HCT116 (cell line): ENCODE data around the gene CLEC16A. TPM values are rescaled to one million over a fixed set of nuclear protein-coding genes. Genes with fewer than 3 reads are reported as not detected.

Source experiments
- ATAC-seq: fragments of 200-7000 bp; cut with Tn5 transposase; 2 replicates; pipeline ENCODE4 v1.9.1; 2020; ENCODE audit warnings: mild to moderate bottlenecking, moderate library complexity
- BruUV-seq: library from RNA; stranded (reverse); fragments of 400-500 nt; replicated peaks from 2 replicates; lab custom pipeline; 2021; lab: Mats Ljungman, UMichigan
- CTCF ChIA-PET: fragments of 300-600 bp; sonication (Branson Sonifier 250); formaldehyde crosslinking; loops from one replicate; lab custom pipeline; 2021; ENCODE audit warnings: antibody characterized with exemption; lab: Charles Lee
- POLR2A ChIA-PET: fragments of 300-600, 350-600 bp; sonication (Branson Sonifier 250); formaldehyde crosslinking; loops from one replicate; lab custom pipeline; 2021; ENCODE audit warnings: antibody characterized with exemption; lab: Charles Lee
- RAD21 ChIA-PET, 2 experiments: fragments of 300-600 bp; sonication (Branson Sonifier 250); formaldehyde crosslinking; loops; one replicate each; lab custom pipeline; 2023; ENCODE audit warnings: low total read pairs in 2 of 2; ENCODE audit not compliant: uncharacterized antibody in 2 of 2, unreplicated experiment in 2 of 2, low non-redundant PET in 1 of 2; lab: Charles Lee
- DNase-seq: peaks from one replicate; pipeline ENCODE4 v3.0.0-alpha.2; 2010; ENCODE audit warnings: low read depth, low spot score
- H2AFZ ChIP-seq: fragments of 200-600 bp; shearing (Covaris generic), sonication (generic); 2 replicates; pipeline ENCODE4 v1.6.1; 2017; ENCODE audit warnings: low read depth, mixed run types, mixed read lengths, antibody characterized with exemption, low read length; ENCODE audit not compliant: poor library complexity, severe bottlenecking
- H3K27ac ChIP-seq: 2 replicates; pipeline ENCODE4 v1.5.1; 2012; ENCODE audit warnings: low read depth, low read length
- H3K27me3 ChIP-seq: fragments of 200-600 bp; sonication (generic); 2 replicates; pipeline ENCODE4 v1.6.1; 2016; ENCODE audit warnings: mixed run types, low read length, mixed read lengths; ENCODE audit not compliant: insufficient read depth
- H3K36me3 ChIP-seq, 2 experiments: fragments of 200-500 bp in 1 of 2; fragments of 200-600 bp in 1 of 2; sonication (Bioruptor generic) in 1 of 2; sonication (generic) in 1 of 2; 2 replicates each; pipeline versions ENCODE4 v1.5.1 to v1.6.1; 2014 to 2016; ENCODE audit warnings: low read length in 2 of 2, inconsistent platforms in 1 of 2, mixed read lengths in 1 of 2, mixed run types in 1 of 2; ENCODE audit not compliant: insufficient read depth in 2 of 2, control insufficient read depth in 1 of 2
- H3K4me1 ChIP-seq, 2 experiments: fragments of 200-600 bp in 1 of 2; sonication (generic) in 1 of 2; 2 replicates each; pipeline versions ENCODE4 v1.5.1 to v1.6.1; 2012 to 2017; ENCODE audit warnings: low read length in 2 of 2, inconsistent platforms in 1 of 2, mild to moderate bottlenecking in 1 of 2, mixed read lengths in 1 of 2, mixed run types in 1 of 2, moderate library complexity in 1 of 2; ENCODE audit not compliant: insufficient read depth in 2 of 2, control insufficient read depth in 1 of 2
- H3K4me2 ChIP-seq: fragments of 200-600 bp; sonication (generic); 2 replicates; pipeline ENCODE4 v1.6.1; 2017; ENCODE audit warnings: mixed run types, low read length, mixed read lengths
- H3K4me3 ChIP-seq, 2 experiments: fragments of 200-600 bp in 1 of 2; sonication (generic) in 1 of 2; replicated peaks in 1 of 2; 2 replicates each; pipeline ENCODE4 v1.5.1; 2011 to 2016; ENCODE audit warnings: low read length in 2 of 2, control low read depth in 1 of 2, low read depth in 1 of 2, mild to moderate bottlenecking in 1 of 2, mixed read lengths in 1 of 2, mixed run types in 1 of 2
- H3K79me2 ChIP-seq: fragments of 200-600 bp; sonication (generic); 2 replicates; pipeline ENCODE4 v1.6.1; 2017; ENCODE audit warnings: mild to moderate bottlenecking, mixed run types, low read length, moderate library complexity, mixed read lengths; ENCODE audit not compliant: insufficient read depth
- H3K9ac ChIP-seq: fragments of 200-600 bp; sonication (generic); 2 replicates; pipeline ENCODE4 v1.6.1; 2016; ENCODE audit warnings: low read length, mixed read lengths
- H3K9me2 ChIP-seq: fragments of 200-600 bp; sonication (generic), shearing (Covaris generic); 2 replicates; pipeline ENCODE4 v1.6.1; 2017; ENCODE audit warnings: mixed run types, mild to moderate bottlenecking, moderate library complexity; ENCODE audit not compliant: insufficient read depth
- H3K9me3 ChIP-seq, 2 experiments: fragments of 200-500 bp in 1 of 2; fragments of 200-600 bp in 1 of 2; sonication (Bioruptor generic) in 1 of 2; sonication (generic) in 1 of 2; 2 replicates each; pipeline ENCODE4 v1.6.1; 2014 to 2017; ENCODE audit warnings: low read length in 2 of 2, mixed read lengths in 2 of 2, inconsistent platforms in 1 of 2, low read depth in 1 of 2, mild to moderate bottlenecking in 1 of 2, mixed run types in 1 of 2, moderate library complexity in 1 of 2; ENCODE audit not compliant: control insufficient read depth in 1 of 2, insufficient read depth in 1 of 2
- H4K20me1 ChIP-seq: fragments of 200-600 bp; sonication (generic), shearing (Covaris generic); 2 replicates; pipeline ENCODE4 v1.6.1; 2017; ENCODE audit warnings: mixed run types, mild to moderate bottlenecking, moderate library complexity; ENCODE audit not compliant: insufficient read depth
- CEBPB ChIP-seq: IDR thresholded peaks from 2 replicates; pipeline ENCODE4 v1.6.1; 2012; ENCODE audit warnings: low read depth
- EZH2 ChIP-seq: fragments of 200-600 bp; sonication (generic); IDR thresholded peaks from 2 replicates; pipeline ENCODE4 v1.6.1; 2017; ENCODE audit warnings: antibody characterized with exemption, mixed run types
- MAX ChIP-seq: IDR thresholded peaks from 2 replicates; pipeline ENCODE4 v1.6.1; 2012
- RAD21 ChIP-seq: IDR thresholded peaks from 2 replicates; pipeline ENCODE4 v1.6.1; 2012; ENCODE audit warnings: low read depth, mild to moderate bottlenecking
- SIN3A ChIP-seq: IDR thresholded peaks from 2 replicates; pipeline ENCODE4 v1.6.1; 2012; ENCODE audit warnings: low read depth
- SP1 ChIP-seq: IDR thresholded peaks from 2 replicates; pipeline ENCODE4 v1.6.1; 2012; ENCODE audit warnings: low read depth
- SRF ChIP-seq: IDR thresholded peaks from 2 replicates; pipeline ENCODE4 v1.6.1; 2012; ENCODE audit warnings: low read depth
- TCF7L2 ChIP-seq: IDR thresholded peaks from 2 replicates; pipeline ENCODE4 v1.7.0; 2011; ENCODE audit warnings: borderline replicate concordance, inconsistent platforms; ENCODE audit not compliant: insufficient read depth, insufficient read length; ENCODE audit errors: extremely low read depth
- ZBTB33 ChIP-seq: IDR thresholded peaks from 2 replicates; pipeline ENCODE4 v1.6.1; 2011; ENCODE audit warnings: mild to moderate bottlenecking, low read length, moderate library complexity; ENCODE audit not compliant: insufficient replicate concordance; ENCODE audit errors: extremely low read depth
- intact Hi-C: fragments of 100-400 bp; cut with micrococcal nuclease; formaldehyde crosslinking; loops from 2 replicates; pipeline ENCODE4 v1.10.0; 2022
- total RNA-seq: library from RNA; stranded (reverse); gene quantifications from one replicate; pipeline ENCODE4 v1.2.1, GENCODE V29; 2021; ENCODE audit not compliant: unreplicated experiment
- TF ChIP-seq, protein P1 (sequence below): IDR thresholded peaks from 2 replicates; pipeline ENCODE4 v1.6.1; 2012; ENCODE audit warnings: low read depth

CLEC16A gene
- total RNA-seq, 1 experiment from 2014 or later: 18.0 TPM

DNA sequence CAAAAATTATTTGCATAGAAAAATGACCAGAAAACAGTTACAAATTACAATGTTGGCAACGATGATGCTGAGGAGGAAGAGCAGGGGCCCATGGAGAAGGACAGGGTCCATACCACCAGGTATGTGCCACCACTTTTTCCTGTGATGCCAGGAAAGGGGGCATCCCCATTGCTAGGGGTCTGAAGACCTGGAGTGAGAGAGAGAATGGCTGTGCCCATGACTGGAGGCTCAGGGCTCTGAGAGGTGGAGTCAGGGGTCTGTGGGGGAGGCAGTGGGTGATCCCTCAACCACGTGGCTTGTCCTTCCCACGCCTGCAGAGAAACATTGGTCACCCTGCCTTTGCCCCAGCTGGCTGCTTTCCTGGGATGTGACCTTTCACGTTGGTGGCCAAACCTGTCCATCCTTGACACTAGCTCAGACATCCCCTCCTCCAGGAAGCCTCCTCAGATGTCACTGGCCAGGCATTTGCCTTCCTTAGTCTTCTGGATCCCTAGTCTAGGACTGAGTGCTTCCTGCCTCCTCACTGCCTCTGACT is 260.2 kb downstream of the CLEC16A start (continued):
- no peak for TF ChIP-seq ZBTB33
- TF ChIP-seq TCF7L2: no peak
- no peak for TF ChIP-seq RAD21
- no peak for TF ChIP-seq SP1
- TF ChIP-seq, all 23 proteins: peak for 0

GRCh38 chr16:11205065-11205699 is 260.8 kb downstream of the CLEC16A start:
- no peak overlapping the region for H3K4me2 ChIP-seq

More at GRCh38 chr16:11205065-11205699, 260.8 kb downstream of the CLEC16A start:
- Histone ChIP-seq H3K27ac (no peak overlapping the region), H2AFZ (no peak overlapping the region), H3K4me1 (peaks cover 26 to 39% of the 10 kb centered on the region in 2 experiments), H3K9ac (no peak overlapping the region), H3K27me3 (no peaks in the 10 kb centered on the region), H3K9me2 (no peaks in the 10 kb centered on the region), H4K20me1 (no peaks in the 10 kb centered on the region), H3K79me2 (no peaks in the 10 kb centered on the region), H3K36me3 (no peaks in the 10 kb centered on the region), H3K4me3 (no peak overlapping the region), H3K9me3 (peaks cover 0 to 17% of the 10 kb centered on the region in 2 experiments; a peak in 1 of 4 replicates)
- intact Hi-C loops: no loop called here
- ATAC-seq: no peak
- no peak for DNase-seq
- POLR2A ChIA-PET: interaction anchor here (1.5 kb wide), 1 partner anchor 51 kb away, joined by 6 read pairs; the partner anchor contains the start of gene SOCS1
- CTCF ChIA-PET: no interaction called here
- TF ChIP-seq SP1 (no peak), MAX (no peak), SRF (no peak), TCF7L2 (no peak), CEBPB (no peak), EZH2 (no peak), SIN3A (no peak), RAD21 (no peak)
- TF ChIP-seq, protein P1, sequence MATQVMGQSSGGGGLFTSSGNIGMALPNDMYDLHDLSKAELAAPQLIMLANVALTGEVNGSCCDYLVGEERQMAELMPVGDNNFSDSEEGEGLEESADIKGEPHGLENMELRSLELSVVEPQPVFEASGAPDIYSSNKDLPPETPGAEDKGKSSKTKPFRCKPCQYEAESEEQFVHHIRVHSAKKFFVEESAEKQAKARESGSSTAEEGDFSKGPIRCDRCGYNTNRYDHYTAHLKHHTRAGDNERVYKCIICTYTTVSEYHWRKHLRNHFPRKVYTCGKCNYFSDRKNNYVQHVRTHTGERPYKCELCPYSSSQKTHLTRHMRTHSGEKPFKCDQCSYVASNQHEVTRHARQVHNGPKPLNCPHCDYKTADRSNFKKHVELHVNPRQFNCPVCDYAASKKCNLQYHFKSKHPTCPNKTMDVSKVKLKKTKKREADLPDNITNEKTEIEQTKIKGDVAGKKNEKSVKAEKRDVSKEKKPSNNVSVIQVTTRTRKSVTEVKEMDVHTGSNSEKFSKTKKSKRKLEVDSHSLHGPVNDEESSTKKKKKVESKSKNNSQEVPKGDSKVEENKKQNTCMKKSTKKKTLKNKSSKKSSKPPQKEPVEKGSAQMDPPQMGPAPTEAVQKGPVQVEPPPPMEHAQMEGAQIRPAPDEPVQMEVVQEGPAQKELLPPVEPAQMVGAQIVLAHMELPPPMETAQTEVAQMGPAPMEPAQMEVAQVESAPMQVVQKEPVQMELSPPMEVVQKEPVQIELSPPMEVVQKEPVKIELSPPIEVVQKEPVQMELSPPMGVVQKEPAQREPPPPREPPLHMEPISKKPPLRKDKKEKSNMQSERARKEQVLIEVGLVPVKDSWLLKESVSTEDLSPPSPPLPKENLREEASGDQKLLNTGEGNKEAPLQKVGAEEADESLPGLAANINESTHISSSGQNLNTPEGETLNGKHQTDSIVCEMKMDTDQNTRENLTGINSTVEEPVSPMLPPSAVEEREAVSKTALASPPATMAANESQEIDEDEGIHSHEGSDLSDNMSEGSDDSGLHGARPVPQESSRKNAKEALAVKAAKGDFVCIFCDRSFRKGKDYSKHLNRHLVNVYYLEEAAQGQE: no peak
- no TSS peak for BruUV-seq
- RAD21 ChIA-PET: no interaction called here
